Large intestine (tissue), 3 donors: ENCODE measurements around the gene BORCS8. TPM values are rescaled to one million over a fixed set of nuclear protein-coding genes. Genes with fewer than 3 reads are reported as not detected.

Experiments
- DNase-seq, 2 donors: peaks; one replicate each; pipeline versions ENCODE4 v3.0.0 to v3.0.0-alpha.2; 2013
- H3K27ac ChIP-seq: one replicate; pipeline ENCODE4 v1.5.1; 2013; ENCODE audit warnings: low read length
- H3K27me3 ChIP-seq: 2 replicates; pipeline ENCODE4 v1.6.1; 2013; ENCODE audit warnings: low read length; ENCODE audit not compliant: control insufficient read depth, insufficient read depth
- H3K36me3 ChIP-seq: 2 replicates; pipeline ENCODE4 v1.6.1; 2013; ENCODE audit warnings: low read length; ENCODE audit not compliant: control insufficient read depth, insufficient read depth
- H3K4me1 ChIP-seq: one replicate; pipeline ENCODE4 v1.6.1; 2013; ENCODE audit warnings: low read length; ENCODE audit not compliant: control insufficient read depth, insufficient read depth
- H3K4me3 ChIP-seq: one replicate; pipeline ENCODE4 v1.5.1; 2013; ENCODE audit warnings: low read length
- H3K9me3 ChIP-seq: one replicate; pipeline ENCODE4 v1.6.1; 2013; ENCODE audit warnings: mild to moderate bottlenecking, low read depth, low read length, moderate library complexity; ENCODE audit not compliant: control insufficient read depth
- WGBS: methylation state at CpG from one replicate; pipeline ENCODE4 v1.1.5; 2013; ENCODE audit warnings: low lambda C conversion rate; ENCODE audit not compliant: insufficient coverage; 5-methylcytosine and 5-hydroxymethylcytosine counted together
- polyA plus RNA-seq: library from polyadenylated mRNA; unstranded; fragments of 120-200 nt; gene quantifications from one replicate; pipeline ENCODE4 v1.2.1, GENCODE V29; 2013

The BORCS8 gene
- polyA plus RNA-seq, 1 donor = 17.5 TPM

DNA sequence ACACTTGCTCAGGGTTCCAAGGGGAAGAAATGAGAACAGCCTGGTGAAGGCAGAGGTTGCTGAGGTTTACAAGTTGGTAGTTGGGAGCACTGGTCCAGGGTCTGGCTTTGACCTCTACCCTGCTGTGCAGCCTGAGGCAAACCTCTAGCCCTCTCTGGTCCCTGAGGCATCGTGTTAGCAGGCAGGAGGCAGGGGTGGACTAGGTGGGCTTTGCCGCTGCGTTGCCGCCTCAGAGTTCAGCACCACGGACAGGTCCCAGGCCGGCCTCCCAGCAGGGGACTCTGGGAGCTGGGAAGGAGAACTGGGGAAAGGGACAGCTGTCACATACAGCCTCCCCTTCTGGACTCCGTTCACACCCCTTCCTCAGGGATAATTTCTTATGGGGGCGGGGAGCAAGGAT lies 22.9 kb upstream of the BORCS8 start:
- H3K4me1 ChIP-seq = no peaks in the 10 kb centered on the region
- no peaks in the 10 kb centered on the region for H3K9me3 ChIP-seq
- no peak overlapping the region for H3K27ac ChIP-seq
- DNase-seq = peak; percentile 25 to 37
- no peaks in the 10 kb centered on the region for H3K36me3 ChIP-seq
- no peak overlapping the region for H3K4me3 ChIP-seq
- WGBS = no CpG with 5 or more reads among the region's 8 CpGs
- peaks cover 43% of the 10 kb centered on the region for H3K27me3 ChIP-seq

DNA sequence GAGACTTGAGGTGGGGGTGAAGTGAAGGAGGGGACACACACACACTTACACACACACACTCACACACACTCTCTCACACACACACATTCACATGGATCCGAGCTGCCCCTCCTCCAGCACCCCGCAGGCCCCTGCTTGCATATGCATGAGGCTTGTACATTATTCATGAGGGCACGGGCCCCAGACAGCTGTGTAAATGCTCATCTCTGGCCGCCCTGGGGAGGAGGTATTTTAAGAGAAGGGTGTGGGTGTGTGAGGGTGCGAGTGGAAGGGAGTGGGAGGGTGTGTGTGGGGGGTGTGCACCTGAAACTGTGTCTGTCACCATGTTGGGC lies 22.2 kb upstream of the BORCS8 start:
- Histone ChIP-seq H3K27ac (no peak overlapping the region), H3K4me1 (no peaks in the 10 kb centered on the region), H3K4me3 (no peak overlapping the region), H3K27me3 (peaks cover 43% of the 10 kb centered on the region), H3K9me3 (no peaks in the 10 kb centered on the region), H3K36me3 (no peaks in the 10 kb centered on the region)
- no peak for DNase-seq
- WGBS = no CpG with 5 or more reads among the region's 5 CpGs

DNA sequence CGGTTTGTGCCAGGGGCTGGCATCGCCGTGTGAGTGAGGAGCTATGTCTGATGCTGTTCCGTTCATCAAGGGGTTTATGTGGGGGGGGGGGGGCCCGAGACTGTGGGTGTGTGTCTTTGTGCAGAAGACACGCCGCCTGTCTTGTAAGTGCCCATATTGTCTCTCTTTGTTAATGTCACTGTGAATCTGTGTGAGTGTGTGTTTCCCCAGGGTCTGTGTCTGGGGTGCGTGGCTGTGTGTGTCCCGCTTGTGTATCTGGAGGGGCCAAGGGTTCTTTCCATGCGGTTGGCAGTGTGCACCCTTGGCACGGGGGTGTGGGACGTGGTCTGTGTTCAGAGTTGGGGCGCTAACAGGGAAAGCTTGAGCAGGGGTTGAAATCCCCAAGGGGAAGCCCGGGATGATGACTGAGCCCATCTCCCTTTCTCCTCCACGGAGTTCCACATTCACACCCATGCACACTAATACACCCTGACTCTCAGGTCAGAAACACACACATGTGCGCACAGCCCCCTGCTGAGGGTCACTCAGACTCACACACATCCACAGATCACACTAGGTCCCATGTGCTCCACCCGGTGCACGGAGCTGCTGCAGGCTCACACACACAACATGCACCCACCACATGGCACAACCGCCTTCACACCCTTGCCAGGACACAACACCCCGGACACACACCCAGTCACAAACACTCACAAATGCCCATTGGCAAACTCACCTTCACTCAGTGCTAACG lies 21.6 kb upstream of the BORCS8 start:
- Histone ChIP-seq H3K36me3 (no peaks in the 10 kb centered on the region), H3K9me3 (no peaks in the 10 kb centered on the region), H3K4me1 (no peaks in the 10 kb centered on the region), H3K4me3 (no peak overlapping the region), H3K27ac (no peak overlapping the region), H3K27me3 (peaks cover 43% of the 10 kb centered on the region)
- DNase-seq = no peak
- 40% methylated on average over 1 of the region's 21 CpGs for WGBS

DNA sequence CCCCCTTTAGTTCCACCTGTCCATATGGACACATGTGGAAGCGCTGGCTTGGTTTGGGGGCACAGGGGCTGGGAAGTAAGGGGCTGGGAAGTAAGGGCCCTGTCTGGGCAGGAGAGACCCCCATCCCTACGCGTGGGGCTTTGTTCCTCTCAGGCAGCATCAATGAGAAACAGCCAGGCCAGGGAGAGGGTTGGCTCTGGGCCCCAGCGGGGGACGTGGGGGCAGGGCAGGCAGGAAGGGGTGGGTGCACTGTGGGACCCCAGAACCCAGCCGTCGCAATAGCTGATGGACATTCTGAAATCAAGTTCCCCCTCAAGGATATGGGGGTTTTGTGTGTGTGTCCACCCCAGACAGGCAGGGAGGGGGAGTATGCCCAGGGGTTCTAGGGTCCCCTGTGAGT lies 21.0 kb upstream of the BORCS8 start:
- no peak overlapping the region for H3K27ac ChIP-seq
- H3K4me3 ChIP-seq = no peak overlapping the region
- no peaks in the 10 kb centered on the region for H3K4me1 ChIP-seq
- no CpG with 5 or more reads among the region's 7 CpGs for WGBS
- DNase-seq = no peak
- no peaks in the 10 kb centered on the region for H3K36me3 ChIP-seq
- peaks cover 43% of the 10 kb centered on the region for H3K27me3 ChIP-seq
- H3K9me3 ChIP-seq = peaks cover 2% of the 10 kb centered on the region

DNA sequence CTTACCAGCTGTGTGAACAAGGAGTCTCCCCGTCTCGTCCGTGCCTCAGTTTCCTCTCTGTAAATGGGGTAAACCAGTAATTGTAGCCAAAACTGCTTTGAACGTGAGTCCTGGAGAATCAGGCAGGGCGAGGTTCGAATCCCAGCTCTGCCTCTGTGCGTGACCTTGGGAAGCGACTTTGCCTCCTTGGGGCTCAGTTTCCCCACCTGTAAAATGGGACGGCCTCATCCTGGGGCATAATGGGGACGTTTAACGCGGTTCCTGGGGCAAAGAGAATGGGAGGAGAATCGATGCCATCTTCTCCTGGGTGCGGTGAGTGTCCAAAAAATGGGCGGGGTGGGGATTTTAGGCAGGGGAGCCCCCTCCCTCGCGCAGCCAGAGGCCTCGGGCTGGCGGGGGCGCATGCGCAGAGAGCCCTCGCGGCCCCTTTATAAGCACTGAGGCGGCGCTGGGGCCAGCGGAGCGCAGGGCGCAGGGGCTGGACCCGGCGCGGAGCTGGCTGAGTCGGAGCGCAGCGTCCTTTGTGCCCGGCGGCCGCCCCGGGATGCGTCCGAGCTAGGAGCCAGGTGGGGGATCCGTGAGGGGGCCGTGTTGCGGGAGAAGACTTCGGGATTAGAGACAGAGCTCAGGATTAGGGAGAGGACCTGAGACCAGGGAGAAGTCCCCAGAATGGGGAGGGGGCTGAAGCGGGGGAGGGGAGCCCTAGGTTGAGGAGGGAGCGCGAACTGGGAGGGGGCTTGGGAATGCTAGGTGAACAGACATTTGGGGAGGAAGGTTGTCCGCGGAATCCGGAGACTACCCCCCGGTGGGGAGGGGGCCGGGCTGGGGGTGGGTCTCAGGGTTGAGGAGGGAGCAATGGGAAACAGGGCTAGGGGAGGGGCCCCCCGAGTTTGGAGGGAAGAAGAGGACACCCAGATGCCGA lies 19.8 kb upstream of the BORCS8 start, which contains the start of gene NCAN:
TSS of gene NCAN (plus strand) at position 460 of the 922 bp plus-strand sequence. CDS start 4,996 bp downstream, outside the sequence.
- H3K27me3 ChIP-seq = peaks cover 43% of the 10 kb centered on the region
- no peak for DNase-seq
- no peak within 1 kb of the TSS for H3K4me3 ChIP-seq
- no peak within 1 kb of the TSS for H3K27ac ChIP-seq
- H3K36me3 ChIP-seq = no peaks in the 10 kb centered on the region
- peaks cover 10% of the 10 kb centered on the region for H3K9me3 ChIP-seq
- H3K4me1 ChIP-seq = no peaks in the 10 kb centered on the region
- WGBS = no CpG with 5 or more reads among the region's 54 CpGs

DNA sequence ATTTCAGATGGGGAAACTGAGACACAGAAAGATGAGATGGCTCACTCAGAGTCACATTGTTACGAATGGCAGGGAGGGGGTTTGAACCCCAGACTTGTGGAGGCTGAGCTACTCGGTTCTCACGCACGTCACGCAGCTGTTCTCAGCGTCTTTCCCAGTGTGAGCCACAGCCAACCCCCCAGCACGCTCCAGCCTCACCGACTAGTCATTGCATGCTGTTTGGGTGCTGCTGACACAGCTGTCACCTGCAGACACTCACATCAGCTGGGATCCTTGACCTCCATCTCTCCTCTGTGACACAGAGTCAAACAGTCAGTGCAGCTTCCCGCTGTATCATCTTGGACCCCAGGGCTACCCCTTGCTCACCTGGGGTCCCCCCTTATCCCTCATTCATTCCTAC lies 17.4 kb upstream of the BORCS8 start:
- Histone ChIP-seq H3K4me3 (no peak overlapping the region), H3K27ac (no peak overlapping the region), H3K9me3 (peaks cover 10% of the 10 kb centered on the region), H3K36me3 (no peaks in the 10 kb centered on the region), H3K4me1 (no peaks in the 10 kb centered on the region), H3K27me3 (peaks cover 44% of the 10 kb centered on the region)
- no peak for DNase-seq
- WGBS = 67% methylated on average over 1 of the region's 9 CpGs

DNA sequence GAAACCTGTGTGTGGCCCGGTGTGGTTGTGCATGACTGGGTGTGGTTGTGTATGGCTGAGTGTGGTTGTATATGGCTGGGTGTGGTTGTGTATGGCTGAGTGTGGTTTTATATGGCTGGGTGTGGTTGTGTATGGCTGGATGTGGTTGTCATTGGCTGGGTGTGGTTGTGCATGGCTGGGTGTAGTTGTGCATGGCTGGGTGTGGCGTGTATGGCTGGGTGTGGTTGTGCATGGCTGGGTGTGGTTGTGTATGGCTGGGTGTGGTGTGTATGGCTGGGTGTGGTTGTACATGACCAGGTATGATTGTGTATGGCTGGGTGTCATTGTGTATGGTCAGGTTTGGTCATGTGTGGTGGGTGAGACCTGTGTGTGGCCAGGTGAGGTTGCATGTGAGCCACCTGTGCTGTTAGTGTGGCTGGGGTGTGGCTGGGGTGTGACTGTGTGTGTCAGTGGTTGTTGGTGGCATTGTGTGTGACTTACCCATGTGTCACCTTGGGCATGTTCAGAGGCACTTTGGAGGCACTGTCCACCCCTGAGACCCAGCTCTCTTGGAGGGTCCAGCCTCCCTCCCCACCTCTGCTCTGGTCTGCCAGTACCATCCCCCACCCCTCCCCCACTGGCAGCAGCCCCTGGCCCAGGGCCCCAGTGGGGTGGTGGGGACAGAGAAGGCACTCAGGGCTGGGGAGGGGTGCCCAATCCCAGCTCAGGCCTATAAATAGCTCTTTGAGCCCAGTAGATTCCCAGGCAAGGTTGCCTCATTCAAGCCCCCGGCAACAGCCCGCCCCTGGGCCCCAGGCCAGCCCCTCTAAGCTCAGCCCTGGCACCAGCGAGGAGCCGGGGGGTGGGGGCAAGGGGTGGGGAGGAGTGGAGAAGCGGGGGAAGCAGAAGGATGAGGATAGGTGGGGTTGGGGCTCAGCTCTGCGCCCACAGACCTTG lies 16.0 kb upstream of the BORCS8 start:
- no peaks in the 10 kb centered on the region for H3K36me3 ChIP-seq
- peaks cover 1% of the 10 kb centered on the region for H3K4me1 ChIP-seq
- H3K4me3 ChIP-seq = no peak overlapping the region
- peaks cover 10% of the 10 kb centered on the region for H3K9me3 ChIP-seq
- H3K27ac ChIP-seq = no peak overlapping the region
- no peak for DNase-seq
- no CpG with 5 or more reads among the region's 8 CpGs for WGBS
- H3K27me3 ChIP-seq = peaks cover 29% of the 10 kb centered on the region

DNA sequence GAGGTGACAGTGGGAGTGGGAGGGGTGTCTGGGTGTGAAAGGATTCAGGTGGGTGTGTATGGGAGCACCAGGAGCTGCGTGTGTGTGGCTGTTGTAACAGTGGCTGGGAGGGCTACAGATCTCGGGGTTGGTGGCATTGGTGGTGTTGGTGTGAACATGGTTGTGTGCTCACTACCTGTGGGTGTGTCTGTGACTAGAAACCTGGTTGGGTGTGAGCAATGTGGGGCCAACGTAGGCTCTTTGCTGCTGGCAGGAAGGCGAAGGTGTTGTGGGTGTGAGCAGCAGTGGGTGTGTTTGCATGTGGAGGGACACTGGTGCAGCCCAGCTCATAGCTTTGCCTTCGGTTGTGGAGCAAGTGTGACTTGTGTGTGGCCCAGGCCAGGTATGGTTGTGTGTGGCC lies 15.0 kb upstream of the BORCS8 start:
- H3K4me1 ChIP-seq = peaks cover 10% of the 10 kb centered on the region
- peaks cover 10% of the 10 kb centered on the region for H3K9me3 ChIP-seq
- H3K27me3 ChIP-seq = peaks cover 20% of the 10 kb centered on the region
- DNase-seq = no peak
- H3K27ac ChIP-seq = no peak overlapping the region
- no CpG with 5 or more reads among the region's 5 CpGs for WGBS
- H3K4me3 ChIP-seq = no peak overlapping the region
- H3K36me3 ChIP-seq = no peaks in the 10 kb centered on the region

DNA sequence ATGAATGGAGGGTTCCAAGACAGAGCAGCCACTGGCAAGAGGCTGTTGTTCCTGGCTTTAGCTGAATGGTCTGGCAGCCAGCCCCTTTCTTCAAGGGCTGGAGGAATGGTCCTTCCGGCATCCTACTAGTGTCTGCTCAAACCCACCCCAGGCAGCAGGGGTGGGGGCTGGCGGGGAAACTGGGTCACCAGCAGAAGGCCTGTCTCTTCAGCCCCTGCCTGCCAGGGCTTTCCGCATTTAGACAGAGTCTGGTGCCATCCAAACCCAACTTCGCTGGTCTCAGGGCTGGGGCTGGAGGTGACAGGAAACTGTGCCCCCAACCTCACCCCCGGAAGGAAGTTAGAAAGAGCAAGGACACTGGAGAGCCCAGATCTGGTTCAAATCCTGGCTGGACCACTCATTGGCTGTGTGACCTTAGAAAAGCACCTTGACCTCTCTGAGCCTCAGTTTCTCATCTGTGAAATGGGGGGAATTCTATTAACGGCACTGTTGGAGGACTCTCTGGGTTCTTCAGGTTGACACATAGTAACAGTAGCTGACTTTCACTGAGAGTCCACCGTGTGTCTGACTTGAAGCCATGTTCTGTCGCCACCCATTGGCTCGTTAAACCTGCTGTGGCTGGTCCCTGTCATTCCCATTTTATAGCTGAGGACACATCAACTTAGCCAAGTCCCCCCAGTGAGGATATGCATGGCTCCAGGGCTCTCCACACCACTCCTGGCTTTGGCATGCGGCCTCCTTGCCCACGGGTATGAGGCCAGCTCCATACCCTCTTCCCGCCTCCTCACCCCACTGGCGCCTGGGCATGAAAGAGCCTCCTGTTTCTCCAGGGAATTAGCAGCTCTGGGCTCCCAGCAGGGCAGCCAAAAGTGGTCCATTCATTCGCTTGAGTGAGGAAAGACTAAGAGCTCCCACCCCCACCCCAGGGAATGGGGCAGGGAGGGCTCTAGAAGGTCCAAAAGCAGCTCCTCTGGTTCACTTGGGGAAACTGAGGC lies 13.8 kb upstream of the BORCS8 start:
- no peak overlapping the region for H3K27ac ChIP-seq
- no CpG with 5 or more reads among the region's 14 CpGs for whole genome bisulfite sequencing
- peaks cover 10% of the 10 kb centered on the region for H3K9me3 ChIP-seq
- DNase-seq = no peak
- peaks cover 9% of the 10 kb centered on the region for H3K27me3 ChIP-seq
- peaks cover 10% of the 10 kb centered on the region for H3K4me1 ChIP-seq
- peaks cover 8% of the 10 kb centered on the region for H3K36me3 ChIP-seq
- H3K4me3 ChIP-seq = no peak overlapping the region
